RPMI8226 (cell line): ENCODE results near the gene PCNX2.

ENCODE experiments used
- DNase-seq: peaks from one replicate; pipeline ENCODE4 v3.0.0-alpha.2; 2015

Gene PCNX2

DNA sequence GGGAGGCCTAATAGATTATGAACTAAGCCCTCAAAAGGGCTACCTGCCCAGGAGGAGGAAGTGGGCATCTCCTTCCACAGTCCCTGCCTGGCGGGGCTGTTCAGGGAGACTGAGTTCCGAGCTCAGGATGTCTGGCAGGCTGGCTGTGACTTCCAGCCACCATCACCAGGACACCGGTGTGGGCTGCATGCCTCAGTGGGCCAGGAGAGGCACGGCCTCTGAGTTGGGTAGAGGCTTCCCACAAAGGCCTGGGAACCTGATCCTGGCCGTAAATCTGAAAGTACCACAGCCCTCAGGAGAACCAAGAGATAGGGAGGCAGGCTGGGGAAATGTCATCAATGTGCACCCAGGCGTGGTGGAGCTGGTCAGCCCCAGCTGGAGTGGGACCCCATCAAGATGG, 316.0 kb downstream of the PCNX2 start:
- no peak for DNase-seq

DNA sequence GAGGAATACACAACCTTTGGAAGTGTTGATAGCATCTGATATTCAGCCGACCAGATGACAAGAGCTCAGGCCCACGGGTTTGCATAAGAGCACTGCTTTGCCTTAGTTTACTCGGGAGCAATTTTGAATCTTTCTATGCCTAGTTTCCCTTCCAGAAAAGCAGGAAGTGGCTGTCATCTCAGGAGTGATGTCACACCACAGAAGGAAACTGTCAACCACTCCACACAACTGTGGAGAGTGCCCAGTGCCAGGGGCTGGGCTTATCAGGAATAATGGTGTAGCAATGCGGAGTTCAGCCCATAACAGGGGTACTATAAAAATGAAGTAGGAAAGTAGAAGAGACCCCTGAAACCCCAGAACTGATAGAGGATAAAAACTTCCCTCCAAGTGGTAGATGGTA, 316.7 kb downstream of the PCNX2 start:
- no peak for DNase-seq

DNA sequence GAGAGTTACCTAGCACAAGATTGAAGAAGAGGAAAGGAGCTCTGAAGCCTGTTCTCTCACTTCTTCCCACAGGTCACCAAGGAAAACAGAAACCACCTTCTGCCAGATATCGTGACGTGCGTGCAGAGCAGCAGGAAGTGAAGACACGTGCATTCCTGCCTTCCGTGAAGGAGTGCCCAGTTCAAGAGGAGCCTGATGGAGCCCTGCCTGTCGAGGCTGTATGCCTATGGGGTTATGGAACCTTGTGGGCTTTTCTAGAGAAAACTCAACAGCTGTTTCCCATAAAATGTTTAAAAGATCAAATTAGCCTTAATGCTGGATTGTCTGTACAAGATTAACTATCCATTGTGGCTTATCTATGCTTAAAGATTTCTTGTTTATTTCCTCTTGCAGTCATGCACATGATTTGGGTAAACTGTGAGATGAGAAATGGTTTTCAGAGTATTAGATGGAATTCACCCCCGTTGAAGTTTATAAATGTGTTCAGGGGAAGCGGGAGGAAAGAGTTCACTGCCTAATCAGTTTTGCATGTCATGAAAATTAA, 317.4 kb downstream of the PCNX2 start:
- no peak for DNase-seq

DNA sequence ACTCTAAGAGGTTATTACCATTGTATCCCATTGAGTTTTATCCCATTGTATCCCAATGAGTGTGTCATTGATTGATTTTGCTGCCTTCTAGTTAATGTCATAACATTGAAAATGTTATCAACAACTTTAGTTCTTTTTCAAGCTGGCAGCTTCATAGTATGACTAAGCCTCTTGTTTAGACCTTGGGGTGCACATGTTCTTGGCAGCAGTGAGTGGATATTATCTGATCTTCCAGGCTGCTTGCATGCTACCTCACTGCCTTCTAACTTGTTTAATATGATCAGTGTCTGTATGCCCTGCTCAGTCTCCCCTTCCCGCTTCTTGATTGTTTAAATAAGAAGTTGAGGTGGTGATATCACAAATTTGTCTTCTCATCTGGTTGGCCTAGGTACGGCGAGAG, 320.6 kb downstream of the PCNX2 start:
- no peak for DNase-seq

DNA sequence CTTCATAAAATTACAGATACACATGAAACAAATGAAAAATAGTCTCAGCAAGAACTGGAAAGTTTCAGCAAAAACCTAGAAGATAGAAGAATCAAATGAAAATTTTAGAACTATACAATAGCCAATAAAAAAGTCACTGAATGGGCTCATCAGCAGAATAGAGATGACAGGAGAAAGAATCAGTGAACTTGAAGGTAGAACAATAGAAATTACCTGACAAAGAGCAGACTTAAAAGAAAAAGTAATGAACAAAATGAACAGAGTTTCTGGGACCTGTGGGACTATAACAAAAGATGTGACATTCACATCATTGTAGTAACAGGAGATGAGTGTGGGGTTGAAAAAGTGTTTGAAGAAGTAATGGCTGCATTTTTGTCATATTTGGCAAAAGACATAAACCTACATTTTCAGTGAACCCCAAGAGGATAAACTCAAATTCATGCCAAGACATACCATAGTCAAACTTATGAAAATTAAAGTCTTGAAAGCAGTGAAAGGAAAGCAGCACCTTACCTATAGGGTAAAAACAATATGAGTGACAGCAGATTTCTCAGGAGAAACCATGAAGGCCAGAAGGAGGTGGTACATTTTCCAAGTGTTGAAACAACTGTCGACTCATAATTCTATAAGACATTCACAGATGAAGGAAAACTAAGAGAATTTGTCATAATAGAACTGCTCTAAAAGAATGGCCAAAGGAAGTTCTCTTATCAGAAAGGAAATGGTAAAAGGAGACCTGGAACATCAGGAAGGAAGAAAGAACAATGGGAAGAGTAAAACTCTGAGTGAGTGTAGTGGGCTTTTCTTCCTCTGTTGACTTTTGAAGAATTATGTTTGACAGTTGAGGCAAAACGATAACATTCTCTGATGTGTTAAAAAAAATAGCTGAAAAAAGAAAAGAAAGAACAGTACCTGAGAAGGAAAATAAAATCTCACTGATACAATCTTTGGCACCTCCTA, 321.6 kb downstream of the PCNX2 start:
- no peak for DNase-seq

DNA sequence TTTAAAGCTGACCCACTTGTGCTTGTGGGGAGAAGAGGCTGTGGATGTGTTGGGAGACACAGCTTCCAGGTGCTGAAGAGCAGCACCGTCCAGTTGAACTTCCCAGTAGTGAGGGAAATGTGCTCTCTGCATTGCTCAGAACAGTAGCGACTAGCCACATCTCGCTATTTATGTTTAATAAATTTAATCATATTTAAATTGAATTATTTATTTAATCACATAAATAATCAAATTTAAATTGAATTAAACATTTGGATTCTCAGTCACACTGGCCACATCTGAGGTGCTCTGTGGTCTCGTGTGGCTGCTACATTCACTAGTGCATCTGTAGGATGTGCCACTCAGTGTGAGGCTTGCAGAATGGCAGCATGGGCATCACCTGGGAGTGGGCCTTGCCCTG, 325.0 kb downstream of the PCNX2 start:
- DNase-seq = no peak

DNA sequence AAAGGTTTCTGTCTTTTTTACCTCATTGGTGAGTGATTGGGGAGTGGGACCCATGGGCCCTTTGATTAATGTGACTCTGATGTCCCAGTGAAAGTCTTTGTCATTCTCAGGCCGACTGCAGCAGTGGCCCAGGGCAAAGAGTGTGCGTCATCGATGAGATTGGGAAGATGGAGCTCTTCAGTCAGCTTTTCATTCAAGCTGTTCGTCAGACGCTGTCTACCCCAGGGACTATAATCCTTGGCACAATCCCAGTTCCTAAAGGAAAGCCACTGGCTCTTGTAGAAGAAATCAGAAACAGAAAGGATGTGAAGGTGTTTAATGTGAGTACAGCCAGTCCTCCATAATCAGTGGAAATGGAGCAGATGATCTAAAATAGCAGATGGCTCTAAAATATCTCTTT, 325.7 kb downstream of the PCNX2 start:
- no peak for DNase-seq

DNA sequence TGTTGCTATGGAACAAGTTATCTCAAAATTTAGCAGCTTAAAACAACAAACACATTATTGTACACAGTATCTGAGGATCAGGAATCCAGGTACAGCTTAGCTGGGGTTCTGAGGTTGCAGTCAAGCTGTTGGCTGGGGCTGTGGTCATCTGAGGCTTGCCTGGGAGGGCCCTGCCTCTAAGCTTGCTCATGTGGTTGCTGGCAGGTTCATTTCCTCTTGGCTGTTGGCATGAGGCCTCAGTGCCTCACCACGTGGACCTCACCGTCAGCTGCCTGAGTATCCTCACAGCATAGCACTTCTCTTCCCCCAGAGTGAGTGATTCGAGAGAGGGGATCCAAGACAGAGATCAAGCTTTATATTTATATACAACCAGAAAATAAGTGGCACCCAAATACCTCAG, 326.6 kb downstream of the PCNX2 start:
- DNase-seq = peak; percentile 86

DNA sequence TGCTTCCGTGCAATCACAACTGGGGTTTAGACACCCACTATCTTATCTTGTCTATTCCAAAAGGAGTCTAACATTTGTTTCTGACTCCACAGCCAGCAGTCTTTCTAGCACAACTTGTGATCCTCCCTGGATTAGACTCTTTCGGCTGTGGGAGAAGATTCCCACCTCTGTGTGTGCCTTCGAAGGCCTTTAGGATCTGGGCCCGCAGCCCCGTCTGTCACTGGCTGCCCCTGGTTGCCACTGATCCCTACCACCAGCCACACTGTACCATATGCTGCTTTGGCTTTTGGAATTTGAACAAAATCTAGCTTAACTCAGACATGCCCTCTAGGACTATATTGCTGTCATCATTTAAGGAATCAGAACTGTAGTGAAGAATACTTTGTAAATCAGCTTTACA, 327.1 kb downstream of the PCNX2 start:
- no peak for DNase-seq

DNA sequence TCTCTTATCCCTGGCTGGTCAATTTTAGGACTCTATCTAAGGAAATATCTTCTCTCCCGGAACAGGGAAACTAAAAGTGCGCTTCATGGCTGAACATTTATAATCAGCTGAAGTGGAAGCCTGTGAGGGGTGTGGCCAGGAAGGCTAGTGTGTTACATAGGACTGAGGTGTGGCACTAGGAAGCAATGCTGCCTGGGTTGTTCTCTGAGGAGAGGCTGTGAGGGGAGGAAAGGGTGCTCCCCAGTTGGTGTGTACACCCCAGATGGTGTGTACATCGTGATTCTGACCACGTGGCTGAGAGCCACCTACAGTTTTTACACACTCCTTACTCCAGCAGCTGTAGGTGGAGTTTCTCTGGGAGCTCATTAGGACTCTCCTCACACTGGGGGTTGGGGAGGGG, 328.9 kb downstream of the PCNX2 start:
- DNase-seq = no peak

DNA sequence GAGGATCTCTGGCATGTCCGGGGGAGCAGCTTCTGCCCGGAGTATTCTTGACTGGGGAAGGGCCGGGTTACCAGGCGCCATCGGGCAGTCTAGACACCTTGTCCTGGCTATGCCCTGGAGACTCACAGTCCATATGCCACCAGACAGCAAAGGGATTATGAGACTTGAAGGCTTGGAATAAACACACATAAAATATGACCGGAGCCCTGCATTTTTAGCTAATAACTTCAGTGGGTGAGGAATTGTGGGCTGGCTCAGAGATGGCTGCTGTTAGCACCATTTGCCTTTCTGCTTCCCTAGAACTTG, 329.7 kb downstream of the PCNX2 start:
- DNase-seq = no peak

DNA sequence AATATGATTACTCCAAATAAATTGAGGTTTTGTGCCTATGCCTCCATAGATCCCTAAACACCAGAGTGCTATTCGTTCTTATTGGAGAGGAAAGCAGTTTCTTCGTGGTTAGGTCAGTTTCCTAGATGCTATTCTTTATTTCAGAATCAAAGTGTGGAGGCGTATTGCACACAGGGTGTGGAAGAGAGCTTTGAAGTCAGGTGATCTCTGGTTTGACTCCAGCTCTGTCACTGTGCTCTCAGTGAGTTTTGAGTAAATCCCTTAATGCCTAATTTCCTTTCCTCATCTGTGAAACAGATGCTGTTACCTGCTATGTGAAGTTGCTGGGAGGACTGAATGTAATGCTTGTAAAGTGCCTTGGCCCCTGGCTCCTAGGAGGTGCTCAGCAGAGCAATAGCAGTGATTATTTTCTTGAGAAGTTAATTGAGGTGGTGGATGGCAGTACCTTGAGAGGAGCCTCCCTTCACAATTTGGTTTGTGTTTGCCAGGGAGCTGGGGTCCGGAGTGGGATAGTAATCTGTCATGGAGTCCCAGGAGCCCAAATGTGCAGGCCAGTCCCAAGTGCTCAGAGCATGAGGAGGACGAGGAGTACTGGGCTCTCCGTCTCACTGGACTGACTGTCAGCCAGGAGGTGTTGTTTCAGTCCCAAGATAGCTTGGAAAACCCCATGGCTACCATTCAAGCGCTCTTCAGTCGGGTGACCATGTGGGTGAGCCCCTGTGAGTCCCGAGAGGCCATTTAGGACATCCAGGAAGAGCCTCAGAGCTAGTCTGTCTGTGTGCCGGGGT, 330.2 kb downstream of the PCNX2 start:
- DNase-seq = no peak

DNA sequence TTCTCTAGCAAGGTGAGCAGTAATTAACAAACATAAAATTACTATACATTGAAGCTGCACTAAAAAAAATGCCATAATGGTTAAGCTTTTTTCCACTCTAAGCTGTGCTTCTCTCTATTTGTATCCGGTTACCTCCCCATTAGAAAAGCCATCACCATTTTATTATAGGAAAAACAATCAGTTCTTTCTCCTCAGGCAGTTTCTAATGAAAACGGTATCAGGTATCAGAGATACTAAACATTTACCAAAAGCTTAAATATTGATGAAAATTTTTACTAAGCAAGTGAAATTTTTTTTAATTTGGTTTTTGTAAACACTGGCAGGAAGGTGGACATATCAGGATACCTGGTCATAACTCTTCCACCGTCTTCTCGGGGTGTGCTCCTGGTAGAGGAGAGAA, 330.9 kb downstream of the PCNX2 start:
- no peak for DNase-seq

DNA sequence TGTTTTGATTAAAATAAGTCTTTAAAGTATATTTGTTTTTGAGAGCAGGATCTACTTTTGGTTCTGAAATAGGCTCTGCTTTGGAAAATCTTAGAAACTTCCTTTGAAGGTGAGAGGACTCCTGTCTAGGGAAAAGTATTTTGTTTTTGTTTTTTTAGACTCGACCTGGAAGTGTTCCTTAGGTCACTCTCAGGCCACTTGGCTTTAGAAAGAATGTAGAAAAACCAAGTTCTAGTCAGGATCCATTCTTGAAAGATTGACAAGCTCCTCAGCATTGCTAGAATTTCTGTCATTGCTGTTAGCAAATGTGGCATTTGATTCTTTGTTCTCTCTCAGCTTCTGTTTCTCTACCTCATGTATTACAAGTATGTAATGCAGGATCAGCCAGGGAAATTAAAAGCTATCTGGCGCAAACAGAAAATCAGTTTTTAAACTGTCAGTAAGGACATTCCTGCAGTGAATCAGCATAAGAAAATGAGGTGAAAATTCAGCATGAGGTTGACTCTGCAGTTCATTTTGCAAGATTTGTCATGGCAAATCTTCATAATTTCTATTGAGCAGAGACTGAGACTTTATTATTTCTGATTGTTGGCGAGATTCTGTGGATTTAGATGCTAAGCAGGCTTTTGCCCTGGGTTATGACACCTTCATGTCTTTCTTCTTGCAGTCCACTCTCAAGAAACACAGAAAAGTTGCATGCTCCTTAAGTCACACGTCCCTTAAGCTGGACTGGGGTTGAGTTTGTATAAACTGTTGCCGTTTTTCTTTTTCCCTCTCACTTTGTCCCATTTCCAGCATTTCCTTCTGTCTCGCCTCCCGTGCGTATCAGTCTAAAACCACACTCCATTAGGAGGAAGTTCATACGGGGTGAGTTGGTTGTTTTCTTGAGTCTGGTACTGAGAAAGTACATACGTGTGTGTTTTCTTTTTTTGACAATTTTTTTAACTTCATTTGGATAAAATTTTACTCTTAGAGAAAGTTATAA, 332.5 kb downstream of the PCNX2 start:
- DNase-seq = no peak

DNA sequence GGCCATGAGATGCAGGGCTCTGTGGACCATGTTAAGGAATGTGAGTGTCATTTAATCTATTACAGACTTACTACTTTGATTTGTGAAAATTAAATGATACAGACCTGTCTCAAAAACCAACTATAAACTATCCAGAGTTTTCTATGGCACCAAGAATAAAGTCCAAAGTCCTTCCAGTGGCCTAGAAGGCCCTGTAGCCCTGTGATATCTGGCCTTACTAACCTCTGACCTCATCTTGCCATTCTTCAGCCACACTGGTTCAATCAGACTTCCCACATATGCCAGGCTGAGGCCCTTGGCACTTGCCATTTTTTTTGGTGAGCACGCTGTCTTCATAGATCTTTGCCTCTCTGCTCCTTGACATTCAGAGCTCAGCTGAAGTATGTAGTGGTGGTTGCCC, 337.5 kb downstream of the PCNX2 start:
- DNase-seq = no peak

DNA sequence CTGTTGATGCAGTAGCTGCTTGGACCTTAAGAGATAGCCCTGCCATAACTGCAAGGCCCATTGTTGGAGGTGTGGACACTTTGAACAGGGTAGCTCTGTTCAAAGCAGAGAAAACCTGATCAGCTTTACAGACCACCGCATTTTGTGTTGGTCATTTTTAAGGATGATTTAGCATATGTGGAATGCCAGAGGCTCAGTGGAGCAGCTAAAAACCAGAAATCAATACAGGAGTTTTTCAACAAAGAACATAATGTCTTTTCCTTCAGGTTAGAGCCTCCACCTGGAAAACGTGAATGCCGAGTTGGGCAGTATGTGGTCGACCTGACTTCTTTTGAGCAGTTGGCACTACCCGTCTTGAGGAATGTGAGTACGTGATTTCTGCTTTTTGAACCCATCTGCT, 339.4 kb downstream of the PCNX2 start:
- DNase-seq = no peak

DNA sequence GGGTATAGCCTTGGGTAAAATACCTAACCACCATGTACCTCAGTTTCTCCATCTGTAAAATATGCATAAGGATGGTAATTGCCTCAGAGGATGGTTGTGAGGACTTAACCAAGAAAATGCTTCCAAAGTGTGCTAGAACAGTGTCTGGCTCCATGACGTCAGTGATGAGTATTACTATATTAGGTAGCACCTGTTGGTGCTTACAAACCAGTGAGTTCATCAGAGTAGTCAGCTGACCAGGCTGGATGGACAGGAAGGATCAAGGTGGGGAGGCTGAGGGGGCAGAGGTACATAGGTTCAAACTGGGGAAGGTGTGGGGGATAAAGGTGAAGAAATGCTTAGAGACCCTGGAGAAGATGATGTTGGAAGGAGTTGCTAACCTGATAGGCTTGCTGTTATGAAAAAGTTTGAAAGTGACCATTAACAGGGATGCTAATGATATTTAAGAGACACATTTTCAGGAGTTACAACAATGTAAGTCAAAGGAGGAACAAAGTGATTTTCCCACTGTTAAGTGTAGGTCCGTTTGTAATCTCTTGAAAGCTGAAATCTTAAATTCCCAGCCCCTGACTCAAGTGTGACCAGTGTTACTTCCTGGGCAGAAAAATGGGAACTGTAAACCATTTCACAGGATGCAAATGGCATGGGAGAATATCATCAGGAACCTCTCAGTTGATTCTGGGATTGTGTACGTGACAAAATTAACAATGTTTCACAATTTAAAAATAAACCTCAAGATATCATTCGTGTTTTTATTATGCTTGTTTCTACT, 340.7 kb downstream of the PCNX2 start:
- no peak for DNase-seq

DNA sequence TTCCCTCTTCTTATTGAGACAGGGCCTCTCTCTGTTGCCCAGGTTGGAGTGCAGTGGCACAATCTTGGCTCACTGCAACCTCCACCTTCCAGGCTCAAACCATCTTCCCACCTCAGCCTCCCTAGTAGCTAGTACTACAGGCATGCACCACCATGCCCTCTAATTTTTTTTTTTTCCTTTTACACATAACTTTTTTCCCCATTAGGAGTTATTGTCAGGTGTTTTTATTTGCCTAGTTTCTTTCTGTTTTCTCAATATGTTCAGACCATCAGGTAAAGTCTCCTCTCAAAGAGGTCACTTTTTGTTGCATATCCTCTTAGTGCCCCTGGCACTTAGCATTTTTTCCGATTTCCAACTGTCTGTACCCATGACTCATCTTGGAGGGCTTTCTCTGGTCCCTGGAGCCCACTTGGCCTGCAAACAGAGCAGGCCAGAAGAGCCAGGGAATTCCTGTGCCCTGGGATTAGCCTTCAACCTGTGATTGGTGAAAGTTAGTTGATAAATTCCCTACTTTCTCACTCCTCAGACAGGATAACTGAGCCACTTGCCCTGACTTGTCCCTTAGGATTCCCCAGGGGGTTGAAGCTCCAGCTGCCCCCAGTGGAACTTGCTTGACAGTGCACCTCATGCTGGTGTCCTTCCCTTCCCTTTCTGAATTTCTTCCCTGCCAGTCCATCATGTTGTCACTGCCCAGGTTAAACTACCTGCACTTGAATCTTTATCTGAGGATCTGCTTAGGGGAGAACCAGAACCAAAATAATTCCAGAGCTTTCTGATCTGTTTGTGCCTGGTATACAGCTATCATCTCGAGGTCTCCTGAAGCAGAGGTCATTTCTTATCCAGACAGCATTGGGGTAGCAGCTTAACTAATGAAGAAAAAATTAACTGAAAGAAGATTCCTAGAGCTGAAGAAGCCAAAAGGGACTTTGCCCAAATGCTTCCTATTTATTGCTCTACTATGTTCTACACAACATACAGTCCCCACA, 342.7 kb downstream of the PCNX2 start:
- peak; percentile 62 for DNase-seq

DNA sequence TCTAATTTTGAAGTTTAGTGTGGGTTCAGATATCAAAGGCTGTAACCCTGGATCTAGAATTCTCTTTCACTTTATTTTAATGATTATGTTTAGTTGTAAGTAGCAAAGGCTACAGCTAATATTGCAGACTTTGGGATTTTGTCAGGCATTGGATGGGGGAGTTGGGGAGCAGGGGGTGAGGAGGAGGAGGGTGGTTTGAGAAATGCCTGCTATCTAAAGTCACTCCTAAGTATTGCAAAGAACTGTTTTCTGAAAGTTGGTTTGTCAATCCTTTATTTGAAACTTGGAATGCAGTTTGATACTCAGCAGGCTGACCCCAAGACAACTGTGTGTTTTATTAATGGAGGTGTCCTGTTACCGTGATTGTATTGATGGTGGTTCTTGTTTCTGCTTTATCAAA, 343.9 kb downstream of the PCNX2 start:
- DNase-seq = no peak

DNA sequence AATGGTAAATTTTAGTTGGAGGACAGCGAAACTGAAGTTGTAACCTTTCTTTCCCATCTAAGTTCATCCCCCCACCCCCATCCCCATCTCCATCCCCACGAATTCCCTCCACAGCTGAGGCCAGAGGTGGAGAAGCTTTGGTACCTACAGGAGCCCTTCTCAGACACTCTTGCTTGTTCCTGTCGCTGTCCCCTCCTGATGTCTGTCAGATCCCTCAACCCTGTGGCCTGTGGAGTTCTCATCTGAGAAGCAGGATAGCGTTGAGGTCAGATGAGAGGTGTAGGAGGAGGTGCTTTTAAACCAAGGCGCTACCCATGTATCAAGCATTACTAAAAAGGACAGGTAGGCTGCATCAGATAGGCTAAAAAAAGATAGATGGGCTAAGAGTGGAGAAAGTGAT, 344.3 kb downstream of the PCNX2 start:
- peak; percentile 50 for DNase-seq
